DOHH2 (cell line): ENCODE results near the gene MAP7D1.
"Not testable (repeated sequence)": the region's sequence is repeated elsewhere in the genome, so short reads cannot be mapped to it uniquely, and the experiment has no call there.

Source experiments
- H3F3A ChIP-seq: fragments of 200-600 bp; sonication (generic), shearing (Covaris generic); 2 replicates; pipeline ENCODE4 v1.6.0; 2016; ENCODE audit warnings: antibody characterized with exemption, mild to moderate bottlenecking; ENCODE audit not compliant: control insufficient read depth, insufficient read depth
- H3K27ac ChIP-seq: fragments of 200-600 bp; sonication (generic); 2 replicates; pipeline ENCODE4 v1.5.1; 2014; ENCODE audit warnings: low read depth, mild to moderate bottlenecking, low read length, moderate library complexity
- H3K27me3 ChIP-seq: fragments of 200-600 bp; sonication (generic); 2 replicates; pipeline ENCODE4 v1.6.1; 2014; ENCODE audit warnings: mild to moderate bottlenecking, low read length, mixed read lengths; ENCODE audit not compliant: control insufficient read depth
- H3K36me3 ChIP-seq: fragments of 200-600 bp; sonication (generic); 2 replicates; pipeline ENCODE4 v1.6.1; 2014; ENCODE audit warnings: mild to moderate bottlenecking, low read length, moderate library complexity, mixed read lengths; ENCODE audit not compliant: control insufficient read depth
- H3K4me1 ChIP-seq: fragments of 200-600 bp; sonication (generic); 2 replicates; pipeline ENCODE4 v1.6.1; 2014; ENCODE audit warnings: mild to moderate bottlenecking, low read length, mixed read lengths; ENCODE audit not compliant: control insufficient read depth
- H3K4me2 ChIP-seq: fragments of 200-600 bp; sonication (generic); 2 replicates; pipeline ENCODE4 v1.6.0; 2014; ENCODE audit warnings: mild to moderate bottlenecking, low read length, moderate library complexity
- H3K4me3 ChIP-seq: fragments of 200-600 bp; sonication (generic); 2 replicates; pipeline ENCODE4 v1.5.1; 2014; ENCODE audit warnings: mild to moderate bottlenecking, low read length, mixed read lengths
- H3K79me2 ChIP-seq: fragments of 200-600 bp; sonication (generic); 2 replicates; pipeline ENCODE4 v1.6.1; 2014; ENCODE audit warnings: mild to moderate bottlenecking, low read length, mixed read lengths; ENCODE audit not compliant: control insufficient read depth
- H3K9me2 ChIP-seq: fragments of 200-600 bp; sonication (generic); replicated peaks from 2 replicates; pipeline ENCODE4 v1.6.1; 2014; ENCODE audit warnings: mild to moderate bottlenecking, low read length, mixed read lengths; ENCODE audit not compliant: control insufficient read depth
- H3K9me3 ChIP-seq: fragments of 200-600 bp; sonication (generic); 2 replicates; pipeline ENCODE4 v1.6.1; 2014; ENCODE audit warnings: antibody characterized with exemption, low read length, mixed read lengths; ENCODE audit not compliant: control insufficient read depth, insufficient read depth
- H4K20me1 ChIP-seq: fragments of 200-600 bp; sonication (generic); 2 replicates; pipeline ENCODE4 v1.6.0; 2014; ENCODE audit warnings: low read depth, mild to moderate bottlenecking, antibody characterized with exemption, low read length, moderate library complexity; ENCODE audit not compliant: control insufficient read depth, insufficient read depth
- EZH2phosphoT487 ChIP-seq: fragments of 200-600 bp; sonication (generic); IDR thresholded peaks from 2 replicates; pipeline ENCODE4 v1.6.1; 2017; ENCODE audit warnings: borderline replicate concordance, mild to moderate bottlenecking, antibody characterized with exemption, low read length, moderate library complexity, mixed read lengths
- TF ChIP-seq, protein P1 (sequence below): fragments of 200-600 bp; sonication (generic); IDR thresholded peaks from one replicate; pipeline ENCODE4 v1.5.1; 2014; ENCODE audit warnings: antibody characterized with exemption, mild to moderate bottlenecking, low read depth, low read length; ENCODE audit not compliant: poor library complexity, severe bottlenecking

The MAP7D1 gene

DNA sequence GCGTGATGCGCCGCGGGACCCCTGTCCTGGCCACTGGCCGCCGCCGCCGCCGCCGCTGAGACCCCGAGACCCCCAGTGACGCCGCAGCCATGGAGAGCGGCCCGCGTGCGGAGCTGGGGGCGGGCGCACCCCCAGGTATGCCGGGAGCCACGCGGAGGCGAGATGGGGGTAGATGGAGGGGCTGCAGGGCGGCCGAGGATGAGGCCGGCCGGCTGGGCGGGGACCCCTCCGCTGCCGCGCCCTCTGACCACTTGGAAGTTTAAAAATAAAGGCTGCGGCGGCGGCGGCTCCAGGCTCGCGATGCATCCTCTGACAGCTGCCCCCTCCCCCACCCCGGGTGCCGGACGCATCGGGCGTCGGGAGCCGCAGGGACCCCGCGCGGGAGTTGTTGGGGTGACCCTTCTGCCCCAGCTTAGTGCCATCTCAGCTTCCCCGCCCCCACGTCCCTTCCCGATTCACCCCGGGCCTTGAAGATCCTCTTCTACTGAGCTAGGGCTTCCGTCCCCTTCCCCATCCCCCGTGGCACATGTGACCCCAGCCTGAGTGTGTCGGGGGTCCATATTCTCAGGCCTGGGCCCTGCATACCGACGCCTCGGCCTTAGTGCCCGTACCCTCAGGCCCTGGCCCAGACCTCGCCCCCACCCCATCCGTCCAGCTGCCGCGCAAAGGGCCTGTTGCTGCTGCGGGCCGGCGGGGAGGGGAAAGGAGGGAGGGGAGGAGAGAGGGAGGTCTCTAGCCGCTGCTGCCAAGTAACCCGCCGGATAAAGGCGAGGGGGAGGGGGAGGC is 562 bp downstream of the MAP7D1 start:
- Histone ChIP-seq H3K27ac (peak overlapping the region; percentile 74), H3K9me3 (no peaks in the 10 kb centered on the region), H3K4me3 (peak overlapping the region; percentile 99), H3K27me3 (no peaks in the 10 kb centered on the region), H3K9me2 (no peaks in the 10 kb centered on the region), H3K79me2 (peaks cover 69% of the 10 kb centered on the region), H3K4me1 (peaks cover 72% of the 10 kb centered on the region), H3K4me2 (peak overlapping the region; percentile 86), H3F3A (peaks cover 5% of the 10 kb centered on the region), H3K36me3 (peaks cover 46% of the 10 kb centered on the region), H4K20me1 (0 out of 2 replicates have a peak, but pooled peaks cover 4% of the 10 kb centered on the region)
- TF ChIP-seq, protein P1, sequence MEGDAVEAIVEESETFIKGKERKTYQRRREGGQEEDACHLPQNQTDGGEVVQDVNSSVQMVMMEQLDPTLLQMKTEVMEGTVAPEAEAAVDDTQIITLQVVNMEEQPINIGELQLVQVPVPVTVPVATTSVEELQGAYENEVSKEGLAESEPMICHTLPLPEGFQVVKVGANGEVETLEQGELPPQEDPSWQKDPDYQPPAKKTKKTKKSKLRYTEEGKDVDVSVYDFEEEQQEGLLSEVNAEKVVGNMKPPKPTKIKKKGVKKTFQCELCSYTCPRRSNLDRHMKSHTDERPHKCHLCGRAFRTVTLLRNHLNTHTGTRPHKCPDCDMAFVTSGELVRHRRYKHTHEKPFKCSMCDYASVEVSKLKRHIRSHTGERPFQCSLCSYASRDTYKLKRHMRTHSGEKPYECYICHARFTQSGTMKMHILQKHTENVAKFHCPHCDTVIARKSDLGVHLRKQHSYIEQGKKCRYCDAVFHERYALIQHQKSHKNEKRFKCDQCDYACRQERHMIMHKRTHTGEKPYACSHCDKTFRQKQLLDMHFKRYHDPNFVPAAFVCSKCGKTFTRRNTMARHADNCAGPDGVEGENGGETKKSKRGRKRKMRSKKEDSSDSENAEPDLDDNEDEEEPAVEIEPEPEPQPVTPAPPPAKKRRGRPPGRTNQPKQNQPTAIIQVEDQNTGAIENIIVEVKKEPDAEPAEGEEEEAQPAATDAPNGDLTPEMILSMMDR, result no peak

DNA sequence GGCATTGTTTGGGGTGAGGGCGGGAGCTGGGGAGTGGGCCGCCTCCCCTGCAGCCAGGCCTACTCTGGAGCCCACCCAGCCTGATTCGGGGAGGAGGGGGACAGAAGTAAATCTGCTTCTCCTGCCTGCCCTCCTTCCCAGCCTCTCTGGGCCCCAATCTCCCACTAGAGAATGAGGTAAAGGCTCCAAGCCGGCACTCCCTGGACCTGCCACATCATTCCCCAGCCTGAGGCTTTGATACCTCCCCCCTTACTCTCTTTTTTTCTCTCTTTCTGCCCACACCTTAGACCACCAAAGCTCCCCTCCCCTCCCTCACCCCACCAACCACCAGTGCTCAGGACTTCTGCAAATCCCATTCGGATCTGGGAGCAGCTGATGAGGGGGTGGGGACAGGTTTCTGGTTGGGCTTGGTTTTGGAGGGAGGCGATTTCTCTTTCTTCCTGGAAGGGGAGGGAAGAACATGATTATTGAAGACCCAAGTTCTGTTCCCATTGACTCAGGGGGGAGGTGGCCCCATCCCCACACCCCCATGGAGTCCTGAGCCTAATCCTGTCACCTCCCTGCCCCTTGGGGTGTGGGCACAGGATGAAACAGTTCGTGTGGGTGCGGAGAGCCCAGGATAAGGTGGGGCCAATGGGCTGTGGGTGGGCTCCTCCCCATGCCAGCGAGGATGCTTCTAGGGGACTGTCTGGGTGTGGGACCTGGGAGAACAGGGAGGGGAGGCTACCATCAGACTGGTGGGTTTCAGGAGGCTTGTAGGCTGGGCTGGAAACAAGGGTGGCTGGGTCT is 1.3 kb downstream of the MAP7D1 start:
- peaks cover 77% of the 10 kb centered on the region for H3K79me2 ChIP-seq
- H3F3A ChIP-seq, result peaks cover 8% of the 10 kb centered on the region
- TF ChIP-seq, protein P1, result no peak
- no peak for TF ChIP-seq EZH2phosphoT487
- peaks cover 4% of the 10 kb centered on the region; the same call in 1 of the 2 replicates for H4K20me1 ChIP-seq
- H3K4me1 ChIP-seq, result peaks cover 72% of the 10 kb centered on the region
- no peaks in the 10 kb centered on the region for H3K9me3 ChIP-seq
- H3K27me3 ChIP-seq, result no peaks in the 10 kb centered on the region
- peaks cover 52% of the 10 kb centered on the region for H3K36me3 ChIP-seq
- no peaks in the 10 kb centered on the region for H3K9me2 ChIP-seq
- peak overlapping the region; percentile 99 for H3K4me3 ChIP-seq
- H3K27ac ChIP-seq, result peak overlapping the region; percentile 74
- peak overlapping the region; percentile 86 for H3K4me2 ChIP-seq

DNA sequence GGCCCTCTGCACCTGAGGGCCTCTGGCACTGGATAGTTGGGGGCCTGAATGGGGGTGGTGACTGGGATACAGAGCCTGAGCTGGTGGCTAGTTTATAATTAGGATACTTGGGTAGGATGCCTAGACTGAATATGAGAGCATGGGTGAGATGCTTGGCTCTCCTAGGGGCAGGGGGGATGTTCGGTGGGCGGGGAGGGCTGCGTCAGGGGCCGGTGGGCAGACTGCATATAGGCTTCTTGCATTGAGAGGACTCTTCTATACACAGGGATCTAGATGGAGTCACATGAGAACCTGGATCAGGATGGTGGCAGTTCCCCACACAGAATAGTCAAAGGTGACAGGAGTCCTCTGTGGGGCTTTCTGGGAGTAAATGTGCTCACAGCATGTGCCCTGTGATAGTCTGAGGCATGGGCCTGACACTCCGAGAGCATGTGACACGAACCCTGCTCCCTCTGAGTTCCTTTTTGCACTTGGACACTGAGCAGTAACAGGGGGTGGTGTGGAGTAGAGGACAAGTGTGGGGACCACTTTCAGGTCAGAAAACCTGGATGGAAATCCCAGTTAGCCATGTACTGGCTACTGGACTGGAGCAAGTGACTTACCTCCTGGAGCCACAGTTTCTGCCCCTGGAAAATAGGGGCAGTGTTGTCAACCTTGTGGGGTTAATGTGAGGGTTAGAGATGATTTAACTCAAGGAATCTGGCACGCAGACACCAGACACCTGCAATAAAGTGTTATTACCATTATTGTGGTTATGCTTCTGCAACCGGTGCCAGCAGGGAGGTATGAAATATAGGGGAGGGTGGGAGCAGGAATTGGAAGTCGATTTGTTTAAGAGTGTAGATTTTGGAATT is 2.2 kb downstream of the MAP7D1 start:
- Histone ChIP-seq H3K4me2 (peak overlapping the region; percentile 86), H3K4me3 (peak overlapping the region; percentile 99), H3K27ac (peak overlapping the region; percentile 74), H3K79me2 (peaks cover 86% of the 10 kb centered on the region), H4K20me1 (peaks cover 4% of the 10 kb centered on the region; the same call in 1 of the 2 replicates), H3K9me2 (no peaks in the 10 kb centered on the region), H3F3A (peaks cover 11% of the 10 kb centered on the region), H3K27me3 (no peaks in the 10 kb centered on the region), H3K36me3 (peaks cover 57% of the 10 kb centered on the region), H3K4me1 (peaks cover 72% of the 10 kb centered on the region), H3K9me3 (no peaks in the 10 kb centered on the region)
- no peak for TF ChIP-seq EZH2phosphoT487
- TF ChIP-seq, protein P1, result no peak

DNA sequence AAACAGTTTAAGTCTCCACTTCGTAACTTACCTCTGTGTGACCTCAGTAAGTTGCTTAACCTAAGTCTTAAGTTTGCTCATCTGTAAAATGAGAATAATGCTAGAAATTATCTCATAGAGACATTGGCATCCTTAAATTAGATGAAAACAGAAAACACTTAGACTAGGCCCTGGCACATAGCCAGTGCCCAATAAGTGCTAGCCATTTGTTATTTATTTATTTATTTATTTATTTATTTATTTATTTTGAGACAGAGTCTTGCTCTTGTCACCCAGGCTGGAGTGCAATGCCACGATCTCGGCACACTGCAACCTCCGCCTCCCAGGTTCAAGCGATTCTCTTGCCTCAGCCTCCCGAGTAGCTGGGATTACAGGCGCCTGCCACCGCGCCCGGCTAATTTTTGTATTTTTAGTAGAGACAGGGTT is 2.9 kb downstream of the MAP7D1 start:
- not testable (repeated sequence) for H3K9me3 ChIP-seq, H4K20me1 ChIP-seq, H3K27me3 ChIP-seq, H3K9me2 ChIP-seq
- H3K36me3 ChIP-seq, result peaks cover 58% of the 10 kb centered on the region
- H3K4me1 ChIP-seq, result peaks cover 78% of the 10 kb centered on the region
- H3K79me2 ChIP-seq, result peaks cover 92% of the 10 kb centered on the region
- H3K4me3 ChIP-seq, result peak overlapping the region; percentile 99
- H3K4me2 ChIP-seq, result peak overlapping the region; percentile 86
- H3K27ac ChIP-seq, result peak overlapping the region; percentile 74
- peaks cover 11% of the 10 kb centered on the region for H3F3A ChIP-seq
